ENCODE data around the gene ETNK1. TPM values are rescaled to one million over a fixed set of nuclear protein-coding genes. Genes with fewer than 3 reads are reported as not detected.
"Not testable (repeated sequence)": the region's sequence is repeated elsewhere in the genome, so short reads cannot be mapped to it uniquely, and the experiment has no call there.

The ETNK1 gene
- total and polyA plus RNA-seq, 2 experiments from 2014 or later, result 19.0 to 58.5 TPM

DNA sequence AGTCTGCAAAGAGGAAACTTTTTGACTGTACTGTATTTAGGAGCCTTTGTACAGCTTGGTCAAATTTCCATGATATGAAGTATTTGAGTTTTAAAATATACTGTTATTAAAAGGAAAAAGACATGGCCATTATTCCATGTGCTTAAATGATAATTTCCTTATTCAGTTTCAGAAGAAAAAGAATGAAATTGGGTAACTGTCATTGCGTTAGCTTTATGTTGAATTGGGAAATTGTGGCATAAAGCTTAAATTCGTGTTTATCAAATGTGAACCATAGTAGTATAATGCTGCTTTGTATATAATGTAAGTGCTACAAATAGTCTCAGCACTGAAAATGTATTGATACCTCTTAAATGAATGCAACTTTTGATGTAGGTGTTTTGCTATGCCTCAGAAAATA, 64.9 kb downstream of the ETNK1 start:
- Histone ChIP-seq H3K4me3 (no peak overlapping the region), H3K9me3 (ENCODE audit: low read depth) (no peaks in the 10 kb centered on the region), H3K79me2 (no peaks in the 10 kb centered on the region), H3K27me3 (no peaks in the 10 kb centered on the region), H3K27ac (no peak overlapping the region), H3K4me1 (ENCODE audit: insufficient read depth) (no peaks in the 10 kb centered on the region), H3K4me2 (no peak overlapping the region), H3K36me3 (replicated peaks; ENCODE audit: insufficient read depth, low read depth) (no peaks in the 10 kb centered on the region), H3K9me2 (replicated peaks; ENCODE audit: insufficient read depth) (no peaks in the 10 kb centered on the region), H4K20me1 (ENCODE audit: insufficient read depth, poor library complexity, severe bottlenecking) (no peaks in the 10 kb centered on the region), H2AFZ (no peak overlapping the region)
- DNase-seq (ENCODE audit: low spot score), result no peak
- TF ChIP-seq EZH2phosphoT487 (IDR thresholded peaks at IDR 0.05; ENCODE audit: low read depth, severe bottlenecking, unreplicated experiment) (no peak), EZH2 (IDR thresholded peaks at IDR 0.05; ENCODE audit: borderline replicate concordance) (no peak)
- TF ChIP-seq, protein P1, sequence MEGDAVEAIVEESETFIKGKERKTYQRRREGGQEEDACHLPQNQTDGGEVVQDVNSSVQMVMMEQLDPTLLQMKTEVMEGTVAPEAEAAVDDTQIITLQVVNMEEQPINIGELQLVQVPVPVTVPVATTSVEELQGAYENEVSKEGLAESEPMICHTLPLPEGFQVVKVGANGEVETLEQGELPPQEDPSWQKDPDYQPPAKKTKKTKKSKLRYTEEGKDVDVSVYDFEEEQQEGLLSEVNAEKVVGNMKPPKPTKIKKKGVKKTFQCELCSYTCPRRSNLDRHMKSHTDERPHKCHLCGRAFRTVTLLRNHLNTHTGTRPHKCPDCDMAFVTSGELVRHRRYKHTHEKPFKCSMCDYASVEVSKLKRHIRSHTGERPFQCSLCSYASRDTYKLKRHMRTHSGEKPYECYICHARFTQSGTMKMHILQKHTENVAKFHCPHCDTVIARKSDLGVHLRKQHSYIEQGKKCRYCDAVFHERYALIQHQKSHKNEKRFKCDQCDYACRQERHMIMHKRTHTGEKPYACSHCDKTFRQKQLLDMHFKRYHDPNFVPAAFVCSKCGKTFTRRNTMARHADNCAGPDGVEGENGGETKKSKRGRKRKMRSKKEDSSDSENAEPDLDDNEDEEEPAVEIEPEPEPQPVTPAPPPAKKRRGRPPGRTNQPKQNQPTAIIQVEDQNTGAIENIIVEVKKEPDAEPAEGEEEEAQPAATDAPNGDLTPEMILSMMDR (IDR thresholded peaks at IDR 0.05; ENCODE audit: poor library complexity), result no peak
- WGBS (ENCODE audit: low lambda C conversion rate, missing lambda C conversion rate), result 90% methylated on average over 2 of the region's 2 CpGs

DNA sequence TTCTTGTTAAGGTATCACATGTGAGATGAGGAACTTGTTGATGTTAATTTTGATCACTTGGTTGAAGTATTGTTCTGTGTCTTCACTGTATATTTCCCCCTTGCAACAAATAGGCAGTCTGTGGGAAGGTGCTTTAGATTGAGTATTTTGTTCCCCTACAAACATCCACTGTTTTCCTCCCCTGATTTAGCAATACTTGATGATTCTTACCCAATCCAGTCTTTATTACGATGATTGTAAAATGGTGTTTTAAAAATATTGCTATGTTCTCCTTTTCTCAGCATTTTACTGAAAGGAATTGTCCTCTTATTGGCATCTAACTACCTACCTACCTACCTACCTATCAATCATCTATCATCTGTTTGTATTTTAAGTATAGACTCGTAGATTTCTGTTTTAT, 66.3 kb downstream of the ETNK1 start:
- DNase-seq (ENCODE audit: low spot score), result no peak
- Histone ChIP-seq H3K36me3 (replicated peaks; ENCODE audit: insufficient read depth, low read depth) (no peaks in the 10 kb centered on the region), H3K79me2 (no peaks in the 10 kb centered on the region), H3K4me3 (no peak overlapping the region), H3K4me2 (no peak overlapping the region), H2AFZ (no peak overlapping the region), H3K4me1 (ENCODE audit: insufficient read depth) (no peaks in the 10 kb centered on the region), H3K27me3 (no peaks in the 10 kb centered on the region), H3K9me2 (replicated peaks; ENCODE audit: insufficient read depth) (no peaks in the 10 kb centered on the region), H3K27ac (no peak overlapping the region), H3K9me3 (ENCODE audit: low read depth) (no peaks in the 10 kb centered on the region), H4K20me1 (ENCODE audit: insufficient read depth, poor library complexity, severe bottlenecking) (no peaks in the 10 kb centered on the region)
- WGBS (ENCODE audit: low lambda C conversion rate, missing lambda C conversion rate), result 98% methylated on average over 2 of the region's 2 CpGs
- no peak for TF ChIP-seq EZH2phosphoT487 (IDR thresholded peaks at IDR 0.05; ENCODE audit: low read depth, severe bottlenecking, unreplicated experiment)
- no peak for TF ChIP-seq EZH2 (IDR thresholded peaks at IDR 0.05; ENCODE audit: borderline replicate concordance)
- TF ChIP-seq, protein P1 (IDR thresholded peaks at IDR 0.05; ENCODE audit: poor library complexity), result no peak

DNA sequence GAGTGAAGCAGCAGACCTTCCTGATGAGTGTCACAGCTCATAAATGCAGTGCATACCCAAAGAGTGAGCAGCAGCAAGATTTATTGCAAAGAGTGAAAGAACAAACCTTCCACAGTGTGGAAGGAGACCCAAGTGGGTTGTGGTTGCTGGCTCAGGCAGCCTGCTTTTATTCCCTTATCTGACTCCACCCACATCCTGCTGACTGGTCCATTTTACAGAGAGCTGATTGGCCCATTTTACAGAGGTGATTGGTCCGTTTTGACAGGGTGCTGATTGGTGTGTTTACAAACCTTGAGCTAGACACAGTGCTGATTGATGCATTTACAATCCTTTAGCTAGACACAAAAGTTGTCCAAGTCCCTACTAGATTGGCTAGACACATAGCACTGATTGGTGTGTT, 67.5 kb downstream of the ETNK1 start:
- H3K36me3 ChIP-seq (replicated peaks; ENCODE audit: insufficient read depth, low read depth); H3K27ac ChIP-seq; H3K4me3 ChIP-seq; H3K4me2 ChIP-seq; H4K20me1 ChIP-seq (ENCODE audit: insufficient read depth, poor library complexity, severe bottlenecking); H3K79me2 ChIP-seq; H3K9me3 ChIP-seq (ENCODE audit: low read depth); DNase-seq (ENCODE audit: low spot score); H3K9me2 ChIP-seq (replicated peaks; ENCODE audit: insufficient read depth); H3K4me1 ChIP-seq (ENCODE audit: insufficient read depth); H2AFZ ChIP-seq; H3K27me3 ChIP-seq: not testable (repeated sequence)
- WGBS (ENCODE audit: low lambda C conversion rate, missing lambda C conversion rate), result 85% methylated on average over 1 of the region's 1 CpG

DNA sequence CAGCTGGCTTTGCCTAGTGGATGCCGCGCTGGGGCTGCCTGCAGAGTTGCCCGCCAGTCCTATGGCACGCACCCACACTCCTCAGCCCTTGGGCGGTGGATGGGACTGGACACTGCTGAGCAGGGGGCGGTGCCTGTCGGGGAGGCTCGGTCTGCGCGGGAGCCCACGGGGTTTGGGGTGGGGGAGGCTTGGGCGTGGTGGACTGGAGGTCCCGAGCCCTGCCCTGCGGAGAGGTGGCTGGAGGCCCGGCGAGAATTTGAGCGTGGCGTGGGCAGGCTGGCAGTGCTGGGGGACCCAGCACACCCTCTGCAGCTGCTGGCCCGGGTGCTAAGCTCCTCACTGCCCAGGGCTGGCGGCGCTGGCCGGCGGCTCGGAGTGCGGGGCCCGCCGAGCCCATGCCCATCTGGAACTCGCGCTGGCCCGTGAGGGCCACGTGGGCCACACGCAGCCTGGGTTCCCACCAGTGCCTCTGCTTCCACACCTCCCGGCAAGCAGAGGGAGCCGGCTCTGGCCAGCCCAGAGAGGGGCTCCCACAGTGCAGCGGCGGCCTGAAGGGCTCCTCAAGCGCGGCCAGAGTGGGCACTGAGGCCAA, 68.1 kb downstream of the ETNK1 start:
- no peak overlapping the region for H2AFZ ChIP-seq
- TF ChIP-seq EZH2 (IDR thresholded peaks at IDR 0.05; ENCODE audit: borderline replicate concordance), result no peak
- TF ChIP-seq EZH2phosphoT487 (IDR thresholded peaks at IDR 0.05; ENCODE audit: low read depth, severe bottlenecking, unreplicated experiment), result no peak
- H3K4me1 ChIP-seq (ENCODE audit: insufficient read depth), result no peaks in the 10 kb centered on the region
- H3K36me3 ChIP-seq (replicated peaks; ENCODE audit: insufficient read depth, low read depth), result no peaks in the 10 kb centered on the region
- no peaks in the 10 kb centered on the region for H3K79me2 ChIP-seq
- no peaks in the 10 kb centered on the region for H3K27me3 ChIP-seq
- 98% methylated on average over 24 of the region's 38 CpGs for WGBS (ENCODE audit: low lambda C conversion rate, missing lambda C conversion rate)
- no peaks in the 10 kb centered on the region for H4K20me1 ChIP-seq (ENCODE audit: insufficient read depth, poor library complexity, severe bottlenecking)
- no peak for DNase-seq (ENCODE audit: low spot score)
- H3K4me3 ChIP-seq, result no peak overlapping the region
- H3K9me2 ChIP-seq (replicated peaks; ENCODE audit: insufficient read depth), result no peaks in the 10 kb centered on the region
- no peak overlapping the region for H3K4me2 ChIP-seq
- H3K27ac ChIP-seq, result no peak overlapping the region
- no peaks in the 10 kb centered on the region for H3K9me3 ChIP-seq (ENCODE audit: low read depth)
